ENCODE results near the gene SH3RF3.
A peak's percentile ranks its signal among the peaks of the same experiment; 100 is the strongest.

The SH3RF3 gene

DNA sequence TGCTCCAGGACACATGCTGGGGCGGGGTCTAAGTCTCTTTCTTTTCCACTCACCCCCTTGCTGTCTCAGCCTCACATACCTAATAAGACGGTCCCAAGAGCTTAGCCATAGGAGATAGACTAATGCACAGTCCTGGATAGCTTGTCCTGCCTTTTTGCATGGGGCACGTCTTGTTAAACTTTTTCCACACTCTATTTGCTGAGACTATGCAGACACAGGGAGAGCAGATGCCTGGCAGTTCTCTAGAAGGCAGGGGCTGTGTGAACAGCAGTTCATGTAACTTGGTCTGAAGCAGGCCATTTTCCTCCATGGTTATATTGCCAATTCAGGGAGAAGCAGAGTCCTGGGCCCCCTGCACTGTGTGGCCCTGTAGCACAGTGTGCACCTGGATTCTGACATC, 342.7 kb downstream of the SH3RF3 start:
- Histone ChIP-seq H3K9me3 (ENCODE audit: insufficient read depth, low read length) (no peaks in the 10 kb centered on the region), H3K36me3 (ENCODE audit: insufficient read depth, insufficient read length, low read length) (no peaks in the 10 kb centered on the region), H3K9ac (ENCODE audit: insufficient read length, low read depth) (no peak overlapping the region), H3K4me1 (ENCODE audit: insufficient read depth, insufficient read length) (peaks cover 5% of the 10 kb centered on the region), H3K4me3 (ENCODE audit: insufficient read length, low read depth) (no peak overlapping the region), H3K27me3 (ENCODE audit: insufficient read depth, insufficient read length) (no peaks in the 10 kb centered on the region)
- TF ChIP-seq YY1 (IDR thresholded peaks at IDR 0.05; ENCODE audit: insufficient read depth, insufficient read length) (no peak), SUZ12 (IDR thresholded peaks at IDR 0.05; ENCODE audit: extremely low read depth, insufficient read depth, insufficient read length) (no peak), ZNF274 (IDR thresholded peaks at IDR 0.05; ENCODE audit: low read depth, low read length) (no peak)
- DNase-seq (ENCODE audit: low read depth, low spot score): no peak

DNA sequence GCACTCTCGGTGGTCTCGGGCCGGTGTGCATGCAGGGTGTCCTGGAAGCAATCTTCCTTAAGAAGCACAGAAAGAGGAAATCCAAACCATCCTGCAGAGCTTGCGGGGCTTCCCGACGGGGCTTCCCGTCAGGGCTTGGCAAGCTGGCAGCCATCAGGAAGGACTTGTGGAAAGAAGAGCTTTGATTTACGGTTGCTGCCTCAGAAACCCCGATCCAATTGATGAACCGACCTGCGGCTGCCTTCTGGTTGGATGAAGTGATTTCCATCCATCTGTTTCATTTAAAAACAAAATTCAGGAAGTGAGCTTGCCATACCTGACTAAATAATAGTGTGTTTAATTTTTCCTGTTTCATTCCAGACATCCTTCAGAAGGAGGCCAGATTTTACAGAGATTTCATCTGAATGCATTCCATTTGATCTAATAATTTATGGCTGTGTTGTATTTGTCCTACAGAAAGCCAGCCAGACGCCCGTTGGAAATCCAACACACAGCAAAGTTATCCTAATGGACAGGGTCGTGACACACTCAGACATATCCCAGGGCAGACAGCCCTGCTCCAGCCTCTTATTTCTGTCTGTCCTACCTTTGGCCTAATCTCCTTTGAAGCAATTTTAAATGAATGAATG, 343.4 kb downstream of the SH3RF3 start:
- no peak for TF ChIP-seq SUZ12 (IDR thresholded peaks at IDR 0.05; ENCODE audit: extremely low read depth, insufficient read depth, insufficient read length)
- TF ChIP-seq ZNF274 (IDR thresholded peaks at IDR 0.05; ENCODE audit: low read depth, low read length): no peak
- no peak for TF ChIP-seq YY1 (IDR thresholded peaks at IDR 0.05; ENCODE audit: insufficient read depth, insufficient read length)
- H3K4me3 ChIP-seq (ENCODE audit: insufficient read length, low read depth): no peak overlapping the region
- H3K36me3 ChIP-seq (ENCODE audit: insufficient read depth, insufficient read length, low read length): no peaks in the 10 kb centered on the region
- H3K9ac ChIP-seq (ENCODE audit: insufficient read length, low read depth): no peak overlapping the region
- peaks cover 5% of the 10 kb centered on the region for H3K4me1 ChIP-seq (ENCODE audit: insufficient read depth, insufficient read length)
- DNase-seq (ENCODE audit: low read depth, low spot score): no peak
- no peaks in the 10 kb centered on the region for H3K27me3 ChIP-seq (ENCODE audit: insufficient read depth, insufficient read length)
- no peaks in the 10 kb centered on the region for H3K9me3 ChIP-seq (ENCODE audit: insufficient read depth, low read length)

- Histone ChIP-seq H3K36me3 (ENCODE audit: insufficient read depth, insufficient read length, low read length) (no peaks in the 10 kb centered on the region), H3K9me3 (ENCODE audit: insufficient read depth, low read length) (no peaks in the 10 kb centered on the region), H3K4me1 (ENCODE audit: insufficient read depth, insufficient read length) (peaks cover 5% of the 10 kb centered on the region), H3K9ac (ENCODE audit: insufficient read length, low read depth) (no peak overlapping the region), H3K27me3 (ENCODE audit: insufficient read depth, insufficient read length) (no peaks in the 10 kb centered on the region), H3K4me3 (ENCODE audit: insufficient read length, low read depth) (no peak overlapping the region)
- TF ChIP-seq SUZ12 (IDR thresholded peaks at IDR 0.05; ENCODE audit: extremely low read depth, insufficient read depth, insufficient read length) (no peak), YY1 (IDR thresholded peaks at IDR 0.05; ENCODE audit: insufficient read depth, insufficient read length) (no peak), ZNF274 (IDR thresholded peaks at IDR 0.05; ENCODE audit: low read depth, low read length) (no peak)
- DNase-seq (ENCODE audit: low read depth, low spot score): peak; percentile 39
These were observed 344.0 kb downstream of the SH3RF3 start for GRCh38 chr2:109472974-109473373.

DNA sequence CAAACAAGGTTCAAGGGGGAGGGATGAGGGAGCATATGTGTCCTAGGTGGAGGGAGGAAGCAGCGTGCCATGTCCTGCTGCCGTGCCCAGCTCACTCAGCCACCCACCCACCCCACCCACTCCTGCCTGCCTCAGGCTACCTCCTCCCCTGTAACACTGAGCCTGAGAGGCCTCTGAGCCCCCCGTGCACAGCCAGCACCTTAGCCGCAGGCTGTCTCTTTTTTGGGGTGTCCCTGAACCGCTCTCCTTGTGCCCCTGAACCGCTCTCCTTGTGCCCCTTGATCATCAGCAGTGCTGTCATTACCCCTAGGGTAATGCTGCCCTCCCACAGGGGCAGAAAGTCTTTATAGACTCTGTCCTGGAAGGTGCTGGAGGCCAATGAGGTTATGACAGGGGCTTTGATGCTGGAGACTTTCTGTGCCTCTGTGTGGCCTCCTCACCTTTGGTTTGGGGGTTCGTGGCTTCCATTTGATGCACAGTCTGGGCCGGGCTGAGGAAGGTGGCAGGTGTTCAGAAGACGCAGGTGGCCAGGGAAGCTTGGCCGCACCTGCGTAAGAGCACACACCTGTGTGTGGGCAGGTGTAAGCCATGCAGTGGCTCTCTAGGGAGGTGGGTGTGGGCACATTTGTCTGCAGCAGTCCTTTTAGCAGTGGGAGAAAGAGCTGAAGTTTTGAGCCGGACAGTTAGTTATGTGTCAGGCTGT, 344.8 kb downstream of the SH3RF3 start:
- H3K36me3 ChIP-seq (ENCODE audit: insufficient read depth, insufficient read length, low read length): no peaks in the 10 kb centered on the region
- H3K4me1 ChIP-seq (ENCODE audit: insufficient read depth, insufficient read length): peaks cover 5% of the 10 kb centered on the region
- DNase-seq (ENCODE audit: low read depth, low spot score): no peak
- H3K27me3 ChIP-seq (ENCODE audit: insufficient read depth, insufficient read length): no peaks in the 10 kb centered on the region
- no peaks in the 10 kb centered on the region for H3K9me3 ChIP-seq (ENCODE audit: insufficient read depth, low read length)
- no peak for TF ChIP-seq ZNF274 (IDR thresholded peaks at IDR 0.05; ENCODE audit: low read depth, low read length)
- no peak for TF ChIP-seq YY1 (IDR thresholded peaks at IDR 0.05; ENCODE audit: insufficient read depth, insufficient read length)
- TF ChIP-seq SUZ12 (IDR thresholded peaks at IDR 0.05; ENCODE audit: extremely low read depth, insufficient read depth, insufficient read length): no peak
- no peak overlapping the region for H3K9ac ChIP-seq (ENCODE audit: insufficient read length, low read depth)
- H3K4me3 ChIP-seq (ENCODE audit: insufficient read length, low read depth): no peak overlapping the region

DNA sequence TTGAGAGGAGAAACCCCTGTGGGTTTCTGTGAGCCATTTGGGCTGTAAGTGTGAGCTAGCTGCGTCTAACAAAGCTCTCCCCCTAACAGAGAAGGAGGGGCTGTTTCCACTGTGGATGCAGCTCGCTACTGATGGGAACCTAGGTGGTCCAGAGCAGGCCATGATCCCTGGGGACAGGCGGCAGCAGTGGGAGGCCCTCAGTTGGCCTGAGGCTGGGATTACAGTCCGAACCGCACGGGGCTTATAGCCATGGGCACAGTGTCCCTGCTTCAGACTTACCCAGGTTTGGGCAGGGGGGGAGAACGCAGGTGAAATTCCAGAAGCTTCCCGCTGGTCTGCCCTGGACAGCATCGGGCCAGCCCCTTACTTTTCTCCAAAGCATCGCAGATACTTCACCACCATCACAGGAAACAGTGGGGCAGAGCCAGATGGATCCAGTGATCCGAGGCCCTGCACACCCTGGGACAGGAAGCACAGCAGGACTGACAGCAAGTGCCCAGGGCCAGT, 345.4 kb downstream of the SH3RF3 start:
- no peak overlapping the region for H3K9ac ChIP-seq (ENCODE audit: insufficient read length, low read depth)
- no peaks in the 10 kb centered on the region for H3K27me3 ChIP-seq (ENCODE audit: insufficient read depth, insufficient read length)
- H3K36me3 ChIP-seq (ENCODE audit: insufficient read depth, insufficient read length, low read length): no peaks in the 10 kb centered on the region
- H3K4me3 ChIP-seq (ENCODE audit: insufficient read length, low read depth): no peak overlapping the region
- DNase-seq (ENCODE audit: low read depth, low spot score): no peak
- peaks cover 3% of the 10 kb centered on the region for H3K4me1 ChIP-seq (ENCODE audit: insufficient read depth, insufficient read length)
- no peaks in the 10 kb centered on the region for H3K9me3 ChIP-seq (ENCODE audit: insufficient read depth, low read length)
- TF ChIP-seq YY1 (IDR thresholded peaks at IDR 0.05; ENCODE audit: insufficient read depth, insufficient read length) (no peak), ZNF274 (IDR thresholded peaks at IDR 0.05; ENCODE audit: low read depth, low read length) (no peak), SUZ12 (IDR thresholded peaks at IDR 0.05; ENCODE audit: extremely low read depth, insufficient read depth, insufficient read length) (no peak)

- Histone ChIP-seq H3K9me3 (ENCODE audit: insufficient read depth, low read length) (no peaks in the 10 kb centered on the region), H3K27me3 (ENCODE audit: insufficient read depth, insufficient read length) (no peaks in the 10 kb centered on the region), H3K9ac (ENCODE audit: insufficient read length, low read depth) (no peak overlapping the region), H3K4me3 (ENCODE audit: insufficient read length, low read depth) (no peak overlapping the region), H3K36me3 (ENCODE audit: insufficient read depth, insufficient read length, low read length) (no peaks in the 10 kb centered on the region), H3K4me1 (ENCODE audit: insufficient read depth, insufficient read length) (peaks cover 3% of the 10 kb centered on the region)
- DNase-seq (ENCODE audit: low read depth, low spot score): no peak
- TF ChIP-seq ZNF274 (IDR thresholded peaks at IDR 0.05; ENCODE audit: low read depth, low read length) (no peak), SUZ12 (IDR thresholded peaks at IDR 0.05; ENCODE audit: extremely low read depth, insufficient read depth, insufficient read length) (no peak), YY1 (IDR thresholded peaks at IDR 0.05; ENCODE audit: insufficient read depth, insufficient read length) (no peak)
These were observed 346.7 kb downstream of the SH3RF3 start for GRCh38 chr2:109475531-109476210.

Measured in NT2/D1 (cell line).